ENCODE measurements around the gene SH3RF1. TPM values are rescaled to one million over a fixed set of nuclear protein-coding genes. Genes with fewer than 3 reads are reported as not detected.

The SH3RF1 gene
- total and polyA plus RNA-seq, 4 donors: 5.3 to 33.1 (median 16.3) TPM

GRCh38 chr4:169052594-169052945, 218.2 kb downstream of the SH3RF1 start:
- no peak for DNase-seq
- no peaks in the 10 kb centered on the region for H3K9me3 ChIP-seq (ENCODE audit: control insufficient read depth in 4 of 4, insufficient read depth in 3 of 4, low read length in 3 of 4)
- no peaks in the 10 kb centered on the region for H3K27me3 ChIP-seq (ENCODE audit: control insufficient read depth in 3 of 3, insufficient read depth in 3 of 3, low read length in 2 of 3)
- H3K36me3 ChIP-seq (ENCODE audit: control insufficient read depth in 4 of 4, insufficient read depth in 4 of 4, low read length in 4 of 4): no peaks in the 10 kb centered on the region
- TF ChIP-seq CTCF (IDR thresholded peaks at IDR 0.05; ENCODE audit: control extremely low read depth, extremely low read depth): no peak
- no peak for ATAC-seq (ENCODE audit: insufficient read depth, low FRiP score)
- H3K9ac ChIP-seq (ENCODE audit: insufficient read depth in 1 of 2, low read length in 2 of 2): no peak overlapping the region
- WGBS, 2 donors: 80 to 90% methylated on average over 6 of the region's 6 CpGs
- peaks cover 4 to 24% (median 10%) of the 10 kb centered on the region in 5 donors for H3K4me1 ChIP-seq (ENCODE audit: control insufficient read depth in 5 of 5, insufficient read depth in 5 of 5, low read length in 5 of 5)
- no peak overlapping the region for H3K27ac ChIP-seq (ENCODE audit: low read depth in 1 of 2, low read length in 1 of 2)
- H3K4me3 ChIP-seq: no peak overlapping the region

GRCh38 chr4:169051761-169052593, 218.8 kb downstream of the SH3RF1 start:
- Histone ChIP-seq H3K27me3 (ENCODE audit: control insufficient read depth in 3 of 3, insufficient read depth in 3 of 3, low read length in 2 of 3) (no peaks in the 10 kb centered on the region), H3K9ac (ENCODE audit: insufficient read depth in 1 of 2, low read length in 2 of 2) (no peak overlapping the region), H3K4me3 (no peak overlapping the region), H3K9me3 (ENCODE audit: control insufficient read depth in 4 of 4, insufficient read depth in 3 of 4, low read length in 3 of 4) (no peaks in the 10 kb centered on the region), H3K27ac (ENCODE audit: low read depth in 1 of 2, low read length in 1 of 2) (peak overlapping the region in 1 of 2 donors; percentile 65), H3K36me3 (ENCODE audit: control insufficient read depth in 4 of 4, insufficient read depth in 4 of 4, low read length in 4 of 4) (no peaks in the 10 kb centered on the region), H3K4me1 (ENCODE audit: control insufficient read depth in 5 of 5, insufficient read depth in 5 of 5, low read length in 5 of 5) (peaks cover 4 to 24% (median 10%) of the 10 kb centered on the region in 5 donors)
- WGBS, 2 donors: 73 to 87% methylated on average over 10 of the region's 10 CpGs
- DNase-seq: no peak
- no peak for TF ChIP-seq CTCF (IDR thresholded peaks at IDR 0.05; ENCODE audit: control extremely low read depth, extremely low read depth)
- peak; percentile 16 for ATAC-seq (ENCODE audit: insufficient read depth, low FRiP score)

GRCh38 chr4:169050881-169051760, 219.6 kb downstream of the SH3RF1 start:
- H3K27me3 ChIP-seq (ENCODE audit: control insufficient read depth in 3 of 3, insufficient read depth in 3 of 3, low read length in 2 of 3): no peaks in the 10 kb centered on the region
- ATAC-seq (ENCODE audit: insufficient read depth, low FRiP score) (no peak), DNase-seq (no peak)
- peaks cover 4 to 24% (median 10%) of the 10 kb centered on the region in 5 donors for H3K4me1 ChIP-seq (ENCODE audit: control insufficient read depth in 5 of 5, insufficient read depth in 5 of 5, low read length in 5 of 5)
- WGBS, 2 donors: 80 to 90% methylated on average over 9 of the region's 9 CpGs
- no peak overlapping the region for H3K9ac ChIP-seq (ENCODE audit: insufficient read depth in 1 of 2, low read length in 2 of 2)
- no peaks in the 10 kb centered on the region for H3K9me3 ChIP-seq (ENCODE audit: control insufficient read depth in 4 of 4, insufficient read depth in 3 of 4, low read length in 3 of 4)
- H3K4me3 ChIP-seq: no peak overlapping the region
- TF ChIP-seq CTCF (IDR thresholded peaks at IDR 0.05; ENCODE audit: control extremely low read depth, extremely low read depth): no peak
- H3K36me3 ChIP-seq (ENCODE audit: control insufficient read depth in 4 of 4, insufficient read depth in 4 of 4, low read length in 4 of 4): no peaks in the 10 kb centered on the region
- peak overlapping the region; percentile 43 to 65 for H3K27ac ChIP-seq (ENCODE audit: low read depth in 1 of 2, low read length in 1 of 2)

All from lung (tissue), 12 donors.